Activated CD8-positive, alpha-beta memory T cell treated with anti-CD3 and anti-CD28 coated beads, Interleukin-2, amount 50 U/mL, for 24 hours (primary cell): Measurements from ENCODE around the gene ARHGAP11A.
"Not testable (repeated sequence)": the region's sequence is repeated elsewhere in the genome, so short reads cannot be mapped to it uniquely, and the experiment has no call there.

Source experiments
- DNase-seq: peaks from one replicate; pipeline ENCODE4 v3.0.0-alpha.2; 2020; ENCODE audit errors: extremely low read depth

The ARHGAP11A gene

DNA sequence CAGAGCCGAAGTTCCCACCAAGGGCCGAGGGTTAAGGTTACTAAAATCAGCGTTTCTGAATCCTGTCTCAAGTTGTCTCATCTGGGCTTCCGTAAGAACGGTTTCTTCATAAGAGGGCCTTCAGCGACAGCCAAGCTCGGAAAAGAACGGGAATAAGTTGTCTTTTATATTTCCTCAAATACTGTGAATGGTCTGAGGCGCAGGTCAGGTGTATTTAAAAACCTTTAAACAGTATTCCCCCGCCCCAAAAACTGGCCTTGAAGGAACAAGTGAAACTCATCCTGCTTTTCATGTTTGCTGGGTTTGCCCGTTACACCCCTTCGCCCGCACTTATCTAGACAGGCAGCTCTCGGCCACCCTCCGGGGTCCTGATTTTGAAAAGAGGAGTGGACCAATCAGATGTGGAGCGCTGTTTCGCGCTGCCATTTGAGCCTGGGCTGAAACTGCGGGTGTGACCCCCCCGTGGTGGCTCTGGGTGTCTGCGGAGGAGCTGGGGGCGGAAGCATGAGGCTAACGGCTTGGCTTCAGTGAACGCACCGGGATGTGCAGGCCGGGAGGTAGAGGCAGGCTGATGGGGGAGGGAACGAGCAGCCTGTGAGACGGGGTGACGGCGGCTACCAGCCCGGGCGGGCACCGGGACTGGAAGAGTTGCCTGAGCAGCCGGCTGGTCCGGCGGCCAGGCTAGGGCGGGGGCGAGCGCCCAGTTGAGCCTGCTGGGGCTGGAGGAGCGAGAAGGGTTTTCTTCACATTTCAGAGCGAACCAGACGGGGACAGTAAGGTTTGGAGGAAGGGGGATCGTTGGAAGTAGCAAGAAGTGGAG is at the start of gene ARHGAP11A:
ARHGAP11A (plus strand) TSS at position 454 of the 820 bp plus-strand sequence. CDS start 708 bp downstream, outside the sequence.
- peak; percentile 59 for DNase-seq

GRCh38 chr15:32568988-32569387 is 46.3 kb upstream of the ARHGAP11A start:
- DNase-seq = not testable (repeated sequence)

- DNase-seq = not testable (repeated sequence)
Observed at GRCh38 chr15:32578482-32578881, 36.8 kb upstream of the ARHGAP11A start.

- DNase-seq = not testable (repeated sequence)
Observed at GRCh38 chr15:32585844-32586243, 29.5 kb upstream of the ARHGAP11A start.

GRCh38 chr15:32593151-32593550 is 22.2 kb upstream of the ARHGAP11A start, which contains the start of gene GOLGA8N:
GOLGA8N (plus strand) TSS chr15:32593456.
- DNase-seq = not testable (repeated sequence)

- not testable (repeated sequence) for DNase-seq
Observed at GRCh38 chr15:32609518-32609917, 5.8 kb upstream of the ARHGAP11A start.

GRCh38 chr15:32610719-32611118 is 4.6 kb upstream of the ARHGAP11A start:
- DNase-seq = not testable (repeated sequence)

DNA sequence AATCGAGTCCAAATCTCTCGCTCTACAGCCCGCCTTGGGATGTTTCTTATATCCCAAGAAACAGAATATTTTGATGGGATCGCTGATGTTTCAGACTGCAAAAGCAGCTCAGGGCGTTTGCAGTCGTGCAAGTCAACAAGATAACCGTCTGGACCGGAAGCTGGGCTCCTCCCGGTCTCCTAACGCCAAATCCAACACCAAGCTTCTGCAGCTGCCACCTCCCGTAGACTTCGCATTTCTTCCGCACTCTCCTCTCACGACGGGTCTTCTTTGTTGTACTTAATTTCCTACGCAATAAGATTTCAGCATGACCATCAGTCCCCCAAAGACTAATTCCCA is 623 bp upstream of the ARHGAP11A start:
- DNase-seq = not testable (repeated sequence)

DNA sequence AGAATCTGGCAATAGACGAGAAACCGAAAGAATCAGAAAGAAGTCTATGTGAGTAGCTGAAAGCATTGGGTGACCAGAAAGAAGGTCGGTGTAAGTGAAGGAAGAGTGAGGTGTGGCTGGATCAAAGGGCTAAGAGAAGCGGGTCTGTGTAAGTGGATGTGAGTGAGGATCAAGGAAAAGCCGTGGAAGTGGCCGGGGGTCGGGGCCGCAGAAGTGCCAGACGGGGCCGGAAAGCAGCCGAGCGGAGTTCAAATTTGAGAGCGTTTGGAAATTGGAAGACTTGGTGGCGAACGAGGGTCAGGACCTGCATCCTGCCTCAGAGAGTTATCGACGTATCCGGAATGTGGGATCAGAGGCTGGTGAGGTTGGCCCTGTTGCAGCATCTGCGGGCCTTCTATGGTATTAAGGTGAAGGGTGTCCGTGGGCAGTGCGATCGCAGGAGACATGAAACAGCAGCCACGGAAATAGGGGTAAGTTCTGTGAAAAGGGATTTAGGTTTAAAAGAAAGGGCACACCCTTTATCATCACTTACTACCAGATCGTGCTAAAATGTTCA is 645 bp downstream of the ARHGAP11A start:
- DNase-seq = not testable (repeated sequence)

GRCh38 chr15:32636410-32636809 is 21.1 kb downstream of the ARHGAP11A start:
- DNase-seq = no peak

DNA sequence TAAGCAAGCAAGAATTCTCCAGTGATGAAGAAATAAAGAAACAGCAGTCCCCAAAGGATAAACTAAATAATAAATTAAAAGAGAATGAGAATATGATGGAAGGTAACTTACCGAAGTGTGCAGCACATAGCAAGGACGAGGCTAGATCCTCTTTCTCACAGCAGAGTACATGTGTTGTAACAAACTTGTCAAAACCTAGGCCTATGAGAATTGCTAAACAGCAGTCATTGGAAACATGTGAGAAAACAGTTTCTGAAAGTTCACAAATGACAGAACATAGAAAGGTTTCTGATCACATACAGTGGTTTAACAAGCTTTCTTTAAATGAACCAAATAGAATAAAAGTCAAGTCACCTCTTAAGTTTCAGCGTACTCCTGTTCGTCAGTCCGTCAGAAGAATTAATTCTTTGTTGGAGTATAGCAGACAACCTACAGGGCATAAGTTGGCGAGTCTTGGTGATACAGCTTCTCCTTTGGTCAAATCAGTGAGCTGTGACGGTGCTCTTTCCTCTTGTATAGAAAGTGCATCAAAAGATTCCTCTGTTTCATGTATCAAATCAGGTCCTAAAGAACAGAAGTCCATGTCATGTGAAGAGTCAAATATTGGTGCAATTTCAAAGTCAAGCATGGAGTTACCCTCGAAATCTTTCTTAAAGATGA is 21.7 kb downstream of the ARHGAP11A start:
- DNase-seq = no peak

DNA sequence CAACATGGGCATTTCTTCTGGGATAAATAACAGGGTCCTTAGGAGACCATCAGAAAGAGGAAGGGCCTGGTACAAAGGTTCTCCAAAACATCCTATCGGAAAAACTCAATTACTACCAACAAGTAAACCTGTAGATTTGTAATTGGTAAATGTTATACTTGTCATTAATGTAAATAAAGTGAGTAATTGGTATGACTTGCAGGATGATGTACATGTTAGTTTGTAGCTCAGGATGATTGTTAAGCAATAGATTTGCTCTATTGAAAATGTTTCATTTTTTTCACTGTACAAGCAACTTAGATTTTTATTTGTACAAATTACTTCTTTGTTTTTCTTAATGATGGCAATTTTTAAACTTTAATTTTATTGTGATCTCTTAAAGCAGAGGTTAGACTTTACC is 22.4 kb downstream of the ARHGAP11A start:
- no peak for DNase-seq

DNA sequence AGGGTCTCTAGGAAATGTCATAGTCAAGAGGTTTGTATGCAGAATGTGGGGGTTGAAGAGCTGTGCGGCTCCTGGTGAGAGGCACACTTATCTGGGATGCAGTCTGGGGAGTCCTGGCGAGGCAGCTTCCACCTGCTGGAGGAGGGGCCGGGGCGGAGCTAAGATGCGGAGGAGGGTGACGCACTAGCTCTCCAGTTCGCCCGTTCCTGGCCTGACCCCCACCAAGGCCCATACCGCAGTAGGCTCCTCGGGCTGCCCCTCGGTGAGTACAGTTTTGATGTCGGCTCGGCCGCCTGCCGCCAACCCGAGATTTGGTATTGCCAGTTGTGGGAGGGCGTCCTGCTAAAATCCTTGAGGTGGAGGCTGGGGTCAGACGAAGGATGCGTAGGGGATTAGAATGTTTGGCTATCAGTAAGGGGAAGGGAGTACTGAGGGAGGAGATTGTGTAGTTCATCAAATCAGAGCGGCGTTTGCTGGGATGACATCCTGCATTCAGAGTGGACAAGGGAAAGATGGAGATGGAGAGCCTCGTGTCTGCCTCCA is 26.3 kb downstream of the ARHGAP11A start, which contains the start of gene SCG5:
SCG5 (plus strand) TSS at position 194 of the 543 bp plus-strand sequence. CDS start 1,883 bp downstream, outside the sequence.
- no peak for DNase-seq

DNA sequence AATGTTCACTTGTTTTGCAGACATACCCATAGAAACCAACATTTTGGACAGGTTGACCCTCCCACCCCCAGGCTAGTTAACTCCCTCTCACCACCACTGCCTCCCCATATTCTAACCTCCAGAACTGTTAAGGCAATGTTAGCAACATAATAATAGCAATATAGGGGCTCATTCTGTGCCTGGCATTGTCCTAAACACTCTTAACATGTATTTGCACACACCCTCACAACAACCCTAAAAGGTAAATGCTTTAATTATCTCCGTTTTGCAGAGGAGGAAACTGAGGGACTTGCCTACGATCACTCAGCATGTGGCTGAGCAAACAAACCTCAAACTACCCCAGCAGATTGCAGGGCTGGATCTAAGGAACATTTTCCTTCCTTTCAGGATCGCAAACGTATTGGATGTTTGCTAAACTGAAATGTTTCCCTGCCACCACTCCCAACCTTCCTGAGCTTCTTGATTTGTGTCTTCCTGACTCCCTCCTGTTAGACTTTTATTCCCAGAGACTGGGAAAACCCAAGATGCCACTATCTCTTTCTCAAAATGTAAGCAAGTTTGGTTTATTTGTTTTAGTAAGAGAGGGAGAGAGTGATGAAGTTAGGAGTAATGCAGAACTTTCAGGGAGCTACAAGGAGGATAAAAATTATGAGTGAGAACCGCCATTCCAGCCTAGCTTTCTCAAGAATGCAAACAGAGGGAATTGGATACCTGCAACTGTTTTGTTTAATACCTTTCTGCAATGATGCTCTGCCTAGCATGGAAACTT is 27.5 kb downstream of the ARHGAP11A start:
- no peak for DNase-seq

GRCh38 chr15:32643907-32644445 is 28.7 kb downstream of the ARHGAP11A start:
- DNase-seq = no peak

GRCh38 chr15:32646291-32646690 is 31.0 kb downstream of the ARHGAP11A start:
- DNase-seq = no peak

DNA sequence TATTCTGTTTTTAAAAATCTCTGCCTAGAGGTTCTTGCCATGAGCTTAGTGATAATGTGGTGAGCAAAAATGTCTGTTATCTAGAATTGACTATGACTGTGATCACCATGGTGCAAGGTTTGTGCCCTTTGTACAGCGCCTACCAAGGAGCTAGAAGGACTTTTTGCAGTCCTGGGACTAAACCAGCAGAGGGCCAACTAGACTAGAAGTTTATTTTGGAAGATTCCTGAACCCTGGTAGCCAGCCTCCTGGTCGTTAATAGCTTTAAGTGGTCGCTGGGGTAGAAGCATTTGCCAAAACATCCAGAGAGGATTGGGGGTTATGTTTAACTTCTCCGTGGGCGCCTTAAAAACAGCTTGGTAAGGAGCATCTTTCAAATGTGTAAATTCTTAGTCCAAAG is 34.0 kb downstream of the ARHGAP11A start:
- DNase-seq = no peak

DNA sequence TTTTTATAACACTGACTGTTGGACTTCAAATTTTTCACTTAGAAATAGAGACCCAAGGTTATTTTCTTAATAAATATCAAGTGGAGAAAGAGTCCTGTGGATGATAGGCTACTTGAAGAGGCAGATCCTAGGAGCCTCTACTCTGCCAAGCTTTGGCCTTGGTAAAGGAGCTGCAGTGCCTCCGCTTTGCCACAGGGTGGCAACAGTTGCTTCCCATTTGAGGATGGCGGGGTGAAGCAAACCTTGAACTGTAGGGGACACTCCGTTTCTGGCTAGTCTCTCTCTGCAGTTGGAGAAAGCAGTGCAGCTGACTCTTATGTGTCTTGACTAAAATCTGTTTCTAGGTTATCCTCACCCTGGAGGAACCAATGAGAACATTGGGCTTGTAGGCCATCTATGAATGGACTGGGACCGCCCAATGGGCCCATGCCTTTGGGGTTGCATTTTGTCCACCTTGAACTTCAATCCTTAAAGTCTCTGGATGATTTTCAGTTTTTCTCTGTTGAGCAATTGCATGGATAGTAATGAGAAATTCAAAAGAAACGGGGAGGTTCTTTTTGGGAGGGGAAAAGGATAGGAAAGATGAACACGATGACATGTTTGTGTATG is 36.0 kb downstream of the ARHGAP11A start:
- DNase-seq = no peak

- no peak for DNase-seq
Observed at GRCh38 chr15:32652178-32652577, 36.9 kb downstream of the ARHGAP11A start.

GRCh38 chr15:32656091-32656490 is 40.8 kb downstream of the ARHGAP11A start:
- no peak for DNase-seq

GRCh38 chr15:32656496-32656895 is 41.2 kb downstream of the ARHGAP11A start:
- DNase-seq = no peak
